ENCODE data around the gene THG1L. TPM values are rescaled to one million over a fixed set of nuclear protein-coding genes. Genes with fewer than 3 reads are reported as not detected.
"Not testable (repeated sequence)": the region's sequence is repeated elsewhere in the genome, so short reads cannot be mapped to it uniquely, and the experiment has no call there.

THG1L gene
- total RNA-seq, 1 experiment from 2014 or later = 39.3 TPM

- DNase-seq (ENCODE audit: low spot score) = no peak
- in situ Hi-C loops (cut with HindIII; ENCODE audit: low sequenced_read_pairs) = no loop called here
Measured at GRCh38 chr5:157721159-157721558, 10.1 kb upstream of the THG1L start.

GRCh38 chr5:157722895-157723294 is 8.3 kb upstream of the THG1L start:
- DNase-seq (ENCODE audit: low spot score); in situ Hi-C loops (cut with HindIII; ENCODE audit: low sequenced_read_pairs): not testable (repeated sequence)

- in situ Hi-C loops (cut with HindIII; ENCODE audit: low sequenced_read_pairs) = not testable (repeated sequence)
Measured at GRCh38 chr5:157726607-157727006, 4.6 kb upstream of the THG1L start.

DNA sequence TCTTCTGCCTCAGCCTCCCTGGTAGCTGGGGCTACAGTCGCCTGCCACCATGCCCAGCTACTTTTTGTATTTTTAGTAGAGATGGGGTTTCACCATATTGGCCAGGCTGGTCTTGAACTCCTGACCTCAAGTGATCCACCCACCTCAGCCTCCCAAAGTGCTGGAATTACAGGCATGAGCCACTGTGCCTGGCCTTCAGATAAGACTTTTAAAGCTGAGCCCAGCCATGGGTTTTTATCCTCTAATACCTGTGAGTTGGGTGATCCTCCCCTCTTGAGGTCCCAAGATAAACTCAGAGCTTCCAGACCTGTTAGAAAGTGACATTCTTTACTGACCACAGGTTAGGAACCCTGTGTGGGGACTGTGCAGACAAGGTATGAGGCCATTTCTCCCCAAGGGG is 3.4 kb upstream of the THG1L start:
- DNase-seq (ENCODE audit: low spot score); in situ Hi-C loops (cut with HindIII; ENCODE audit: low sequenced_read_pairs): not testable (repeated sequence)

More at GRCh38 chr5:157726607-157727006, 4.6 kb upstream of the THG1L start:
- DNase-seq (ENCODE audit: low spot score) = not testable (repeated sequence)

DNA sequence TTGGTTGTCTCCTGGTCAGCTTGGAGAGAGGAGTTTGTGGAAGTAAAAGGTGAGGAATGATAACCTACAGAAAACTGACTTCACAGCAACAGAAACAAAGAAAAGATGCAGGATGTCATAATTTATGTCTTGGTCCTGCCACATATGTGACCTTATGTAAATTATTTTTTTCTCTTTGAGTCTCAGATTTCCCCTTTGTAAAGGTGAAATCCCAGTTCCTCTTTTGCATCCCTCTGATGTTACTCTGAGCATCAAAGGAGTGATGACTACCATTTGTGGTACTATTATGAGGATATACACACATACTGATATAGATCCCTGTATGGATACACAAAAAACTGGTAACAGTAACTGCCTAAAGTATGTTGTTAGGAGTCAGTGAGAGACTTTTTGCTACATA is 1.4 kb upstream of the THG1L start:
- no peak for DNase-seq (ENCODE audit: low spot score)
- in situ Hi-C loops (cut with HindIII; ENCODE audit: low sequenced_read_pairs) = no loop called here

DNA sequence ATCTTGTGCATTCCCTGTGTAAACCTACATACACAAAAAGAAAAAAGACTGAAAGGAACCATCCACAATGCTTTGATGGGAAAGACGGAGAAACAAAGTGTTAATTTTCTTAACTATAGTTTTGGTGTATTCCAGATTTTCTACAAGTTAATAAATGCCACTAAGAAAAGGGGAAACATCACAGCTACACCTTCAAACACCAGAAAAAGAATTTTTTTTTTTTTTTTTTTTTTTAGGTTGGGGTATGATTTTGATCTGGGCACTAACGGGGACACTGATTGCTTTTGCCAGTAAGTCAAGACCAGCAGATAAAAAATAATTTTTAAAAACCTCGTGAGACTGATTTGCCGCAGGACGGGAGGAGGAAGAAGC is 334 bp upstream of the THG1L start:
- DNase-seq (ENCODE audit: low spot score) = no peak
- in situ Hi-C loops (cut with HindIII; ENCODE audit: low sequenced_read_pairs) = no loop called here

- in situ Hi-C loops (cut with HindIII; ENCODE audit: low sequenced_read_pairs) = no loop called here
- no peak for DNase-seq (ENCODE audit: low spot score)
Measured at GRCh38 chr5:157732130-157732514, 902 bp downstream of the THG1L start.

DNA sequence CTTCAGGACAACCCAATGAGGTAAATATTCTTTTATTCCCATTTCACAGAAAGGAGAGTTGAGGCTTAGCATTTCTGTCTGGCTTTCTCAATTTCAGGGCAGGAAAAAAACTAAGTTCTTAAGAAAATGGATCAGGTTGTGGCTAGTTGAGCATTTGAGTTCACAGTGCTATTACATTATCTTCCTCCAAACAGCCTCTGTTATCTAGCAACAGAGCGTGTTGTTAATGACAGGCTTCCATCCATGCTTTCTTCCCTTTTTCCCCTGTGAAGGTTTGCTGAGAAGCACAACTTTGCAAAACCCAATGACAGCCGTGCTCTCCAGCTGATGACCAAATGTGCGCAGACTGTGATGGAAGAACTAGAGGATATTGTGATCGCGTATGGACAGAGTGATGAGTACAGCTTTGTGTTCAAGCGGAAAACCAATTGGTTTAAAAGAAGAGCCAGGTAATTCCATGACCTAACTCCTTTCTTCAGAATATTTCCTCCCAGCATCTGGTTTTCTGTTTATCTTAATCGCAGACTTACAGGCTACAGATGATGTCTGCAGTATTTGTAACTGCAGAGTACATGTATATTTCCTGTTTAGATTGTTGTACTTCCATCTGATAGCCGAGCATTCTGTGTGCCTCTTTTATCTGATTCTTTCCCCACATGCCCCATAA is 1.5 kb downstream of the THG1L start:
- in situ Hi-C loops (cut with HindIII; ENCODE audit: low sequenced_read_pairs) = no loop called here
- no peak for DNase-seq (ENCODE audit: low spot score)

GRCh38 chr5:157734436-157734835 is 3.2 kb downstream of the THG1L start:
- in situ Hi-C loops (cut with HindIII; ENCODE audit: low sequenced_read_pairs) = no loop called here
- no peak for DNase-seq (ENCODE audit: low spot score)

- in situ Hi-C loops (cut with HindIII; ENCODE audit: low sequenced_read_pairs) = no loop called here
- no peak for DNase-seq (ENCODE audit: low spot score)
Measured at GRCh38 chr5:157735991-157736390, 4.8 kb downstream of the THG1L start.

DNA sequence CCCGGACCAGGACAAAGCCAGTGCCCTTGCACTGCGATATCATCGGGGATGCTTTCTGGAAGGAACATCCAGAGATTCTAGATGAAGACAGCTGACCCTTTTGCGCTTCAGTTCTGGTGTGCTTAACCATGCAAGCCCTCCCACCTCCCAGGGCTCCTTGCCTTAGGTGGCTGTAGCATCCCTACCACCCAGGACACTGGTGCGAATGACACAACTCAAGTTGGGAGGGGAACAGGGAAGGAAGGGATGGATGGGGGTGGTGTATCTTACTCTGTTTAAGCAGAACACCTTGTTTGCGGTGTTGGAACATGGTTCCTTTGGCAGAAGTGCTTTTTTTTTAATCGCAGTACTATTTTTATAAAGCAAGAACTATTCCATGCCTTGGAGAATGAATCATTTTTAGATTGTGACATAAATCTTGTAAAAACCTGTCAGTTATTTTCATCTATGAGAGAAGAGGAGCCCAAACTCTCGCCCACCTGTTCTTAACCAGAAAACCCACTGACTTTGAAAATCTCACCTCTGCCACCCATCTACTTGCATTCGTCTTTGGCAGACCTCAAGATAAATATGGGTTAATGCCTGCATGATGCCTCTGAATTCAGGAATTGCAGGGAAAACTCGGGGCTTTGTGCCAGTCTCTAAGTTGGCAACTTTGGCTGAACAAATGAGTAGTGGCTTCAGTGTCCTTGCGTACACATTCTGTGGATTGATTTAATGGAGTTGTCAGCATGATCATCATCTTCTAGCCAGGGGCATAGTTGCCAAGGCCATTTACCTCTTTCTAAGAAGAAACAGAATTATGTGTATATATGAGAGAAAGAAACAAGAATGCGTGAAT is 8.4 kb downstream of the THG1L start:
- DNase-seq (ENCODE audit: low spot score) = no peak
- in situ Hi-C loops (cut with HindIII; ENCODE audit: low sequenced_read_pairs) = no loop called here

DNA sequence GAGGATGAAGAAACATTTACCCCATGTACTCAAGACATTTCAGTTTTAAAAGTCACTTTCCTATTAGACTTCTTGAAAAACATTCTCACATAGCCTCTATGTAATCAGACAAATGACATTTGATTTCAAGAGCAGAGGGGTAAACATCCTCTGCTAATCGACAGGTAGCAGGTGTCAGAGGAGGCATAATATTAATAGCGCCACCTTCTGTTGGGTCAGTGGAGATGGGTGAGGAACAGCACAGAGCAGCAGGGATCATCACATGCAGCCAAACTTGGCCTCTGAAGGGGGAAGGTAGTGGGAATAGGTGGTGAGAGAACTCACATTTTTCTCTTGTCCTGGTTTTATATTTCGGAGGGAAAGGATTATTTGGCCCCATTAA is 9.0 kb downstream of the THG1L start:
- in situ Hi-C loops (cut with HindIII; ENCODE audit: low sequenced_read_pairs) = no loop called here
- no peak for DNase-seq (ENCODE audit: low spot score)

DNA sequence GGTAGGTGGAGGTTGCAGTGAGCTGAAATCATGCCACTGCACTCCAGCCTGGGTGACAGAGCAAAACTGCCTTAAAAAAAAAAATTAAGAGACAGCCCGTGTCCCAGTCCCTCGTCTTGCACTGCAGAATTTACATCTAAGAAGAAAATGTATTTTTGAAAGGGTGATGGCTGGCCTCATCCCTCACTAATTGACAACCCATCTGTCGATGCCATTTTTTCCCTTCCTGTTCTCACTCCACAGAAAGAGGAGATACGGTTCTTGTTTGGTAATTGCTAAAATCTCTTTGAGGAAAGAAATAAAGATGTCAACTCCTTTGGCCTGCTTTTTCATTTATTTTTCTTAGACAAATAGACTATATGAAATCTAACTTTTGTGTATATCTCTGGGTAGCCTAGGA is 9.9 kb downstream of the THG1L start:
- in situ Hi-C loops (cut with HindIII; ENCODE audit: low sequenced_read_pairs) = no loop called here
- DNase-seq (ENCODE audit: low spot score) = no peak

GRCh38 chr5:157743163-157744050 is 12.2 kb downstream of the THG1L start, which contains the start of gene LSM11:
Gene LSM11, plus strand, starts transcription at chr5:157743712. Its CDS starts 39 bp downstream, at chr5:157743751.
- in situ Hi-C loops (cut with HindIII; ENCODE audit: low sequenced_read_pairs) = no loop called here
- DNase-seq (ENCODE audit: low spot score) = peak; percentile 81

DNA sequence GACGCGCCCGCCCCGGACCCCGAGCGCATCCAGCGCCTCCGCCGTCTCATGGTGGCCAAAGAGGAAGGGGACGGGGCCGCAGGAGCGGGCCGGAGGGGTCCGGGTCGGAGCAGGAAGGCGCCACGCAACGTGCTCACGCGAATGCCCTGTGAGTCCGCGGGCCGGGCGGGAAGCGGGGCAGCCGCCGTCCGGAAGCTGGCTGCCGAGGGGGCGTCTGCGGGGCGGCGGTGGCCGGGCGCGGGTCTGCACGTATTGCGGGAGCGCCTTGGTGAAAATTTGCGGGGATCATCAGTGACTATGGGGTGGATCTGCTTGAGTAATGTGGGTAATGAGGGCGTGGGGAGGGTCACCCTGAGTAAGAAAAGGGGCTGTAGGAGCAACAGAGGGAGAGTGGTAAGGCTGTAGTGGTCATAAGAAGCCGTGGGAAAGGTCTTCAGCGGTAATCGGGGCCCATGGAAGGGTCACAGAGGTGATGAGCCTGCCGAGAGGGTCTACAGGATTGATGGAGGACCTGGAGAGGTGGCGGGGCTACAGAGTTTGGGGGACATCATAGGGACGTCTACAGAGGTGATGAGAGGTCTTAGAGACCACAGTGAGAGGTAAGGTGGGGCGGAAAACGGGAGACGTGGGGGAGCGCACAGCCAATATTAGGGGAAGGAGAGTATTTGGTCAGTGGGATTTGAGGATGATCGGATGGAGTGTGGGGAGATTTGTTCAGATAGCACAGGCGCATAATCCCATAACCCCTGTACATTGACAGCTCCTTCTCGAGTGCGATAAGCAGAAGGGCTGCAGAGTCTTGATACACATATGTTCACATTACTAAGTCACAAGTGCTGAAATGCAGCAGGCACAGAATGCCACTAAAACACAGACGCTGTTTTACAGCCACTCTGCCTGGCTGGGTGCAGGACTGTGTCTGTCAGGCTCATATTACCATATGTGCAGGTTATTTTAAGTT is 13.1 kb downstream of the THG1L start:
- DNase-seq (ENCODE audit: low spot score) = peak; percentile 65
- in situ Hi-C loops (cut with HindIII; ENCODE audit: low sequenced_read_pairs) = no loop called here

DNA sequence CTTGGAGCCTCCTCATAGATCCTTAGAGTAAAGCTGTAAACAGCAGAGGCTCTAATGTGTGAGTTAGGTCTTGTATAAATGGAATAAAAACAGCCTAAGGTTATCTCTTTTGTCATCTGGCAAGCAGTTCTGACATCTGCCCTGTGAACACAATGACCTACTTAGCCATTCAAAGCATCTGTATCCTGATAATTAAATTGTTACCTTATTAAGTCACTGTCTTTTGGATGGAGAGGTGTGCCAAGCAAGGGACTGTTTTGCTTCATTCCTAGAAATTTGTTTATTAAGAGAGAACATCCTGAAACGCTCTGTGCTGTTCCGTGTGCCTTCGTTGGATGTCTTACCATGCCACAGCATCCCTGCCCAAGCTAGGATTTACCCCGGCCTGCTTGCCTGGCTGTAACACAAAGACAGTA is 13.8 kb downstream of the THG1L start:
- in situ Hi-C loops (cut with HindIII; ENCODE audit: low sequenced_read_pairs) = no loop called here
- DNase-seq (ENCODE audit: low spot score) = peak; percentile 44

- in situ Hi-C loops (cut with HindIII; ENCODE audit: low sequenced_read_pairs) = no loop called here
Measured at GRCh38 chr5:157747173-157747740, 16.0 kb downstream of the THG1L start.

More at GRCh38 chr5:157747173-157747740, 16.0 kb downstream of the THG1L start:
- no peak for DNase-seq (ENCODE audit: low spot score)
